HG02623 (cell line): ENCODE measurements around the gene MLLT10.

ENCODE experiments used
- ATAC-seq: cut with Tn5 transposase; IDR thresholded peaks from one replicate; pipeline ENCODE4 v1.9.1; 2021; ENCODE audit warnings: moderate library complexity; ENCODE audit not compliant: unreplicated experiment

Gene MLLT10

DNA sequence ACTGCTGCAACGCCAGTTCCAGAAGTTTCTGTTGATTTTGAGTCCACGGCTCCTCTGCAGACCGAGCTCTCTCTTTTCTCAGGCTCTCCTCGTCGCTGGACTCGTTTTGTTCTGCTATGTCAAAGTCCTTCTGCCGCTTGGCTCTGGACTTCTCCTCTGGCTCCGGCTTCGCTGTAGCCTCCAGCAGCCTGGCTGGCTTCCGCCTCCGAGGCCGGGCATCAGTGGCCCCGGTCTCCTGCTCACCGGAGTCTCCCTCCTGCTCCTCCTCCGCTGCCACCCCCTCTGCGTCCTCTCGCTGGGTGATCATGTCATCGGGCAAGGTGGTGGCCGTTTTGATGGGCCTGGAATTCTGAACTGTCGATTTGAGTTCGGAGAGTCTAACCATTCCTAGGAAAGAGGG, 225.2 kb downstream of the MLLT10 start:
- no peak for ATAC-seq

DNA sequence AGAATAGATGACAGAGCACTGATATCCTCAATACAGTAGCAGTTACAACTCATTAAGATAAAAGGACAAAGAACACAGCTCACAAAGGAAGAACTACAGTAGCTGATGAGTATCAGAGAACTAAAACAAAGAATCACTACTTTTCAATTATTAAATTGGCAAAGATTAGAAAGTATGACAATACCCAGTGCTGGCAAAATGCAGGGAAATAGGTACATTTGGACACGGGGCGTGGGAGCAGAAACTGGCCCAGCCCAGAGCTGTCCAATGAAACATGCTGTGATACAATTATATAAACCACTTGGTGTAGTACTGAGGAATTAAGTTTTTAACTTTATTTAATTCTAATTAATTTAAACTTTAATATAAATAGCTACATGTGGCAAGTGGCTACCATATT, 226.3 kb downstream of the MLLT10 start:
- ATAC-seq: no peak

DNA sequence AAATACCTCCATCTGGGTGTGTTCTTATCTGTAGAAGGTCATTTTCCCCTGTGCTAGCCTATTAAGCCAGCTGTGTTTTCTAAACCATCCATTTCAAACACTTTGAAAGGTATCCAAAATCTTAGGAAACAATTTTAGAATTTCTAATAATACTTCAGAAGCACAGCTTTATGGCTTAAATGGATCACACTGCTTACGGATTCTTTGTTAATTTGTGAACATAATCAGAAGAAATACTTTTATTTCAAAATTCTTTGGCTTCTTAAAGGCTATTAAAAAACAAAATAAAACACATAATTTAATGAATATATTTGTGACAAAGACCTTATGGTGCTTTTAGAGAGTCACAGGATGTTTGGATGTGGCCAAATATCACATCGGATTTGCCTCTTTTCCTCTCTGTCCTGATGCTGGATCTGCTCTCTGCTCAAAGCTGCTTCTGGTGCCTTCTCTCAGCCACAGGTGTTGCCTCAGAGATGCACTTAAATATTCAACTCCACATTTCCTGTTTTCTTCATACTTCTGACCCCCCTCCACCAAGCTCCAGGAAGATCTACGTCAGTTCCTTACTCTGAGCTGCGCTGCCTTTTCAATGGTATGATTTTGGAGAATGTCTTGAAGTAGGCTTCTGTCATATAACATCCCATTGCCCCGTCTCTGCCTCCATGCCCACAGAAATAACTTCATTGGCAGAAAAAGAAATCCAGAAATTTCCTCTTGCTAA, 230.6 kb downstream of the MLLT10 start:
- no peak for ATAC-seq

DNA sequence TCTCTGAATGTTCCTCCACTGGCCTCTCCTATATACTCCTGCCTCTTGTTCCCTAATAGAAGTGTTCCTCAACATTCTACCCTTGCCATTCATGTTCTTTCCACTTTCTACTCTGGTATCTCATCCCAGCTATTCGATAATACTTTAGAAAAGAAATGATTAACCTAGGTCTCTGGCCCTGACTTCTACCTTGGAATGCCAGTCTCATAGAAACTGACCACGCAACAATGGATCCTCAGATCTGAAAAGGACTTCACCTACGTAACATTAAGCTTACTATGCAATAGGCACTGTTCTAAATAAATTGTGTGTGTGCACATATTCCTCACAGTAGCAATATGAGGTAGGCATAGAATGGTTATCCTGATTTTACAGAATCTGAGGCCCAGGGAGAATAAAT, 235.0 kb downstream of the MLLT10 start:
- no peak for ATAC-seq

- ATAC-seq: no peak
Measured at GRCh38 chr10:21771219-21771618, 237.2 kb downstream of the MLLT10 start.

DNA sequence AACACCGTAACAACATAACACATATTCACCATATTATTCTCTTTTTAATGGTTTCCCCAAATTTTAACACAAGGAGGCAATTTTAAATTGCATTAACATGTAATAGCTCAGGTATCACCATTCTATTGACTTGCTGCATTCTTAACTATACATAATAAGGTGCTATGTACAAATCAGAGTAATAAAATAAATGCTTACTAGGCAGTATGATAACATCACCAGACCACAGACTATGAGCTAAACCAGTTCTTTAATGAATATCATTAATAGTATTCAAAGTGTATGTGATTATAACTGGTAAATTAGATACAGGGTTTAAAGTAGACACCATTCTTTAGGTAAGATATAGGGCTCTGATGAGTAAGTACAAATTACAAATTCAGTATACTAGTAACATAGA, 242.9 kb downstream of the MLLT10 start:
- no peak for ATAC-seq

DNA sequence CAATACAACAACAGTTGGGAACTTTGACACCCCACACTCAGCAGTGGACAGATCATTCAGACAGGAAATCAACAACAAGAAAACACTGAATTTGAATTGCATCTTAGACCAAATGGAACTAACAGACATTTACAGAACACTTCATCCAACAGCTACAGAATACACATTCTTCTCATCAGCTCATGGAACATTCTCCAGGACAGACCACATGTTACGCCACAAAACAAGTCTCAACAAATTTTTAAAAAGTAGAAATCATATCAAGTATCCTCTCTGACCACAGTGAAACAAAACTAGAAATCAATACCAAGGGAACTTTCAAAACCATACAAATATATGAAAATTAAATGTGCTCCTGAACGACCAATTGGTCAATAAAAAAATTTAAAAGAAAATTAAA, 257.2 kb downstream of the MLLT10 start:
- no peak for ATAC-seq
